ENCODE data around the gene EPHB1. TPM values are rescaled to one million over a fixed set of nuclear protein-coding genes. Genes with fewer than 3 reads are reported as not detected.
A peak's percentile ranks its signal among the peaks of the same experiment; 100 is the strongest.

EPHB1 gene
- not detected in 2 replicates for total RNA-seq (2014; rRNA removed; shearing (Covaris generic))

GRCh38 chr3:134794950-134795745 lies at the start of gene EPHB1:
TSS of gene EPHB1 (plus strand) at chr3:134795260.
- peak; percentile 99 for DNase-seq (ENCODE audit: low spot score)
- in situ Hi-C loops (cut with HindIII; ENCODE audit: low sequenced_read_pairs) = no loop called here

DNA sequence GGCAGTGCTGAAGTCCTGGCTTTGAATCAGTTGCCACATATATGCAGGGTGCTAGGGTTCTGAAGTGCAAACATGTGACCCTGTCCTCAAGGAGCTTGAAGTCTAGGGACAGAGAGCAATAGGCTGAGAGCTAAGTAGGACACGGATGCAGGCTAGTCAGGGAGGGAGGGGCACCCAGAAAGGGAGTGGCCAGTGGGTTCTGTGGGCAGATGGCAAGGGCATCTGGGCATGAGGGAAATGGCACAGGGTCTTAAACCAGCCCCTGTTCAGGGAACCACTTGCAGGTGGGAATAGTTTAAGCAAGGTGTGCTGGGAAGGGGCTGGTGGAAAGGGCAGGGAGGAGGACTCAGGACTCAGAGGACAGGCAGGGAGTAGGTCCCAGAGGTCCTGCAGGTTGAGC lies 46.4 kb upstream of the EPHB1 start:
- DNase-seq (ENCODE audit: low spot score) = no peak
- in situ Hi-C loops (cut with HindIII; ENCODE audit: low sequenced_read_pairs) = no loop called here

- no peak for DNase-seq (ENCODE audit: low spot score)
- in situ Hi-C loops (cut with HindIII; ENCODE audit: low sequenced_read_pairs) = no loop called here
These were observed 45.9 kb upstream of the EPHB1 start for GRCh38 chr3:134749174-134749573.

GRCh38 chr3:134749802-134750553 lies 45.1 kb upstream of the EPHB1 start:
- DNase-seq (ENCODE audit: low spot score) = no peak
- in situ Hi-C loops (cut with HindIII; ENCODE audit: low sequenced_read_pairs) = no loop called here

DNA sequence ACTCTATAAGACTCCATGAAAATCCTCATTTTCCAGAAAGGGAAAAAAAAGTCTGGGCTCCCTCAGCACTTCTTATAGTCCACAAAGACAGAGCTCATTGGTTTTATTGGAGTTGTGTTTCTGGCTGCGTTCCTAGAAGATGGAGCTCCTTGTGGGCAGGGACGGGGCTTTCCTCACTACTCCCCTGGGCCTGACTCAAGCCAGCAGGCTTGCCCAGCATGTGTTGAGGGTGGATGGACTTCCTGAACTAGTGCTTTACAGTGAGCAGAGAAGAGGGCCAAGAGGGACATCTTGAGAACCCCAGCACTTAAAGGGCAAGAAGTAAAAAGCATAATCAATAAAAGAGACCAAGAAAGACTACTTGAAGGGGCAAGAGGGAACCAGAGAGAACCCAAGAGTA lies 43.2 kb upstream of the EPHB1 start:
- in situ Hi-C loops (cut with HindIII; ENCODE audit: low sequenced_read_pairs) = no loop called here
- no peak for DNase-seq (ENCODE audit: low spot score)

DNA sequence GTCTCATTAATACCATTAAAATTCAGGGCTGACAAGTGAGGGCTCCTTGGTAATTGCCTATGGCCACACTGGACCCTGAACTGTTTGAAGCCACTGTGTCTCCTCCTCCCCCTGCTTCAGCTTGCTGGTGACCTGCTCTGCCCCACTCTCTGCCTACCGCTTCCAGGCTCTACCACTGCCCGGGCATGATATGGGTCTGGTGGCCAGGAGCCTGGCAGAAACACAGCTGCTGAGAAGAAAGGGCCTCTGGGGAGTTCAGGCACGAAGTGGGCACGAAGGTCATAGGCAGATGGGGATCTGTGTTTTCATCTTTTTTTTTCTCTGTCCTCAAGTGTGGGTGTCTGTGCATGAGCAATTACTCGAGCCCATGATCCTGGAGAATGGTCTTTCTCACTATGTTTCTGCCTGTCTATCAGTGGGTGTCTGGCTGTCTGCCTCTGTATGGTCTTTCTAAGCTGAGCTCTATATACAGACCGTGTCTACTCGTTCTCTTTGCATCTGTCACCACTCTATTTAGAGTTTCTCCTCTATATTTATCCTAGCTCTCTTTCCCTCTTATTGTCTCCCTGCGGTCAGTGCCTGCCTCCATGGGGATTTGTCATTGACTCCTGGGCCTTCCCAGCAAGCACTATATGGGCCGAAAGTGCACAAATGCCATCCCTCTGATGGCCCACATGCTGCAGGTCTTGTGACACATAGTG lies 42.1 kb upstream of the EPHB1 start:
- in situ Hi-C loops (cut with HindIII; ENCODE audit: low sequenced_read_pairs) = no loop called here
- DNase-seq (ENCODE audit: low spot score) = no peak

GRCh38 chr3:134753999-134754742 lies 40.9 kb upstream of the EPHB1 start:
- in situ Hi-C loops (cut with HindIII; ENCODE audit: low sequenced_read_pairs) = no loop called here
- DNase-seq (ENCODE audit: low spot score) = no peak

GRCh38 chr3:134754768-134755559 lies 40.1 kb upstream of the EPHB1 start:
- in situ Hi-C loops (cut with HindIII; ENCODE audit: low sequenced_read_pairs) = no loop called here
- DNase-seq (ENCODE audit: low spot score) = no peak

DNA sequence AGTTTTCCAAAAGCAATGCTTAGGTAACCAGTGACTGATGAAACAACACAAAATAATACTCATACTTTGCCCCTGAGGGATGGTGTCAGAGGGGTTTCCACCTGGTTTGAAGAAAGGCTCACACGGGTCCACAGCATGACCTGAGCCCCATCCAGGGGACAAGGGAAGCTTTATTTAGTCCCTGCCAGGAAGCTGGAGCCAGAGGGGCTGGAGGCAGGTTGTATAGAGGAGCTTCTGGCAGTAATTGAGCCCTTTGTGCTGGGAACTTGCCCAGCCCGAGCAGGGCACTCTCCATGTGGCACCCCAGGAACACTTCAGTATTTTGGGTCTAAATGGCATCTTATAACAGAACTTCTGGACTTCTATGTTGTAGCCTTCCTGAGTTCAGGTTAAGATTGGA lies 39.2 kb upstream of the EPHB1 start:
- in situ Hi-C loops (cut with HindIII; ENCODE audit: low sequenced_read_pairs) = no loop called here
- DNase-seq (ENCODE audit: low spot score) = no peak

- in situ Hi-C loops (cut with HindIII; ENCODE audit: low sequenced_read_pairs) = no loop called here
- no peak for DNase-seq (ENCODE audit: low spot score)
These were observed 37.5 kb upstream of the EPHB1 start for GRCh38 chr3:134757549-134758069.

DNA sequence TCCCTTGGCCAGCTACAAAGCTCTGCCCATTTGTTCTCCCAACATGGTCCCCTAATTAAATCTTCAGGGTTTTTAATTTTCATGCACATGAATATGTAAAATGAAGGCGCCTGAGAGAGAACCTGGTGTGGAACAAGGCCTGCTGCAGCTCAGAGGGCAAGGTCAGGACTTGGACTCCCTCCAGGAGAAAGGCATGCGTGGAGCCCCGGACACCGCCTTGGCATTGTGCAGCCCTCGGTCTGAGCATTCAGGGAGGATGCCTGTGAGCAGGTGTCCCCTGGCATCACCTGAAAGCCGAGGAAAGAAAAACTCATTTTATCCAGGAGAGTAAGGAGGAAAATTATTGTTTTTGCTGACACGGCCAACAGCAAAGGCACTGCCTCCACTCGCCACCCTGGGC lies 33.8 kb upstream of the EPHB1 start:
- in situ Hi-C loops (cut with HindIII; ENCODE audit: low sequenced_read_pairs) = no loop called here

DNA sequence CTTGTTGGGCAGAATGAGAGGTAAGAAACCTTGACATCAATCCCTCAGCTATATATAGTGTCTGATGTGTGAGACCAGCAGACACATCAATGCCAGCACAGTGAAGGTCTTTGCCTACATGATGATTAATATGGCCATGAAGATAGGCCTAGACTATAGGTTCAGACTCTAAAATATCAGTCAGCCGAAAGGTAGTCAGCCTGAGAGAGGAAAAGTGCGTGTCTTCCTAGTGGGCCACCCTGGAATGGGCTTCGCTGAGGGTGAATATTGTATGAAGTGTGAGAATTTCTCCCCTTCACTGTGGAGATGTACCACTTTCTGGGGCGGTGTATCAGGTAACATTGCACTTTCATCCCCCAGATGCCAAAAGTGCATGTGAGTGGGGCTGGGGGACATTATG lies 33.0 kb upstream of the EPHB1 start:
- no peak for DNase-seq (ENCODE audit: low spot score)

More for the DNA sequence above, 33.8 kb upstream of the EPHB1 start:
- DNase-seq (ENCODE audit: low spot score) = peak; percentile 58

GRCh38 chr3:134765468-134765867 lies 29.6 kb upstream of the EPHB1 start:
- no peak for DNase-seq (ENCODE audit: low spot score)
- in situ Hi-C loops (cut with HindIII; ENCODE audit: low sequenced_read_pairs) = no loop called here

More for the DNA sequence above, 33.0 kb upstream of the EPHB1 start:
- in situ Hi-C loops (cut with HindIII; ENCODE audit: low sequenced_read_pairs) = no loop called here

DNA sequence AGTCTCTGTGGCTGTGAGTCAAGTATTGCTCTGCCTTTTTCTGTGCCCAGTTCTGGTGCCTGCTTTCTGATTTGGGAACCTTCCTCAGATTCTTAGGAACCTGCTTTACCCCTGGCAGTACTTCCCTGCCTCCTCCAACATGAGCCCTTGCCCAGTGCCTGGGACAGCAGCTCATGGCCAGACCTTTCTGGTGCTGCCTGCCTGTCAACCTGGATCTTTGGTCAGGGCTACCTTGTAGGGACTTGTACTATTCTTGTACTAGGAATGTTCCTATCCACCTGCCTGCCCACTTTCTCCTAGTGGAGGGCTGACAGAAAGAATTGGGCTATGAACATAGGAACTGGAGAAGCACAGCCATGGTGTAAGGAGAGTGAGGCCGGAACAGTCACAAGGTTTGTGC lies 28.8 kb upstream of the EPHB1 start:
- in situ Hi-C loops (cut with HindIII; ENCODE audit: low sequenced_read_pairs) = no loop called here
- no peak for DNase-seq (ENCODE audit: low spot score)

DNA sequence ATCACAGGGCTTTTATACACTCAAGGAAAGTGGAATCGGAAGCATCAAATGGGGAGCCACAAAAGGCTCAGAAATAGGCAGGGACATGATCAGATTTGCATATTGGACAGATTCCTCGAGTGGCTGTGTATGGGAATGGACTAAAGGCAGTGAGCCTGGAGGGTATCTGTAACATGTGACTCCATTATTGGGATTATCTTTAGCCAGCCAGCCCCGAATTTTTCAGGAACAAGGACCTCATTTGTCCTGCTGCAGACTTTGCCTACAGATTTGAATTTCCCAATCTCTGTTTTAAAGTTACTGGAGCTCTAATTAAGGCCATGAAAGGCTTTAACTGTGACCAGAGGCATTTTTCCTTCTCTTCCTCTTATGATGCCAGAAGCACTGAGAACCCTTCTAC lies 26.9 kb upstream of the EPHB1 start:
- no peak for DNase-seq (ENCODE audit: low spot score)

DNA sequence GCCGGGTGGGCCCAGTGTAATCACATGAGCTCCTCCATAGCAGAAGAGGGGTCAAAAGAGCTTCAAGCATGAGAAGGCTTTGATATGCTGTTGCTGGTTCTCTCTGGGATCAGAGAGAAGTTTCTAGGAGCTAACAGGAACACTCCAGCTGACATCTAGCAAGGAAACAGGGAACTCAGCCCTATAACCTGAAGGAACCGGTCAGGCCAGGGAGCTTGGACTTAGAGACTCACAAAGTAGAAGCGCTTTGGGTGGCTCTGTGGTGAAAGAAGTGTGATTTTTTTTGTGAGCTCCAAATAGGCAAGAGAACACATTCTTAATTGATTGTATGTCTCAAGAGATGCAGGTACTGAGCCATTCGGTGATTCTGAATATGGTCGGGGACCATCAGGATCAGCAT lies 26.2 kb upstream of the EPHB1 start:
- DNase-seq (ENCODE audit: low spot score) = no peak
- in situ Hi-C loops (cut with HindIII; ENCODE audit: low sequenced_read_pairs) = no loop called here

More for the DNA sequence above, 26.9 kb upstream of the EPHB1 start:
- in situ Hi-C loops (cut with HindIII; ENCODE audit: low sequenced_read_pairs) = no loop called here

DNA sequence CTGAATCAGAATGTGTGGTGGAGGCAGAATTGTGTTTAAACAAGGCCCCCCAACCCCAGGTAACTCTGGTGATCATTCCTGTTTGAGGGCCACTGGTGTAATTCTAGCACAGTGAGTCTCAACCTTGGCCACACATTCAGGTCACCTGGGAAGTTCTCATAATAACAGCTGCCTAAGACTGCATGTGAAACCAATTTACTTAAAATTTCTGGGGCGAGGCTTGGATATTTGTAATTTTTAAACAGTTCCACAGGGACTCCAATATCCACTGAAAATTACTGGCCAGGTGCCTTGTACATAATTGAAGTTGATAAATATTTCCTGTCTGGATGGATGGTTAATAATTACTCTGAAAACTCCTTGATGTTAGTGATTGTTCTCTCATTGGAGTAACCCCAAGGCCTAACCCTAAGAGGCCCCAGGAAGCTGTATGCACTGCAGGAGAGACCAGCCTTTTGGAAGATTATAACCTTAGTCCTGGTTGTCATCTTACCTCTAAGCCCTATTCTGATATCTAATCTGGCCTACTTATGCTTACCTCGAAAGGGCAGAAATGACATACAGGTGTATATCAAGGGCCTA lies 25.7 kb upstream of the EPHB1 start:
- no peak for DNase-seq (ENCODE audit: low spot score)
- in situ Hi-C loops (cut with HindIII; ENCODE audit: low sequenced_read_pairs) = no loop called here

DNA sequence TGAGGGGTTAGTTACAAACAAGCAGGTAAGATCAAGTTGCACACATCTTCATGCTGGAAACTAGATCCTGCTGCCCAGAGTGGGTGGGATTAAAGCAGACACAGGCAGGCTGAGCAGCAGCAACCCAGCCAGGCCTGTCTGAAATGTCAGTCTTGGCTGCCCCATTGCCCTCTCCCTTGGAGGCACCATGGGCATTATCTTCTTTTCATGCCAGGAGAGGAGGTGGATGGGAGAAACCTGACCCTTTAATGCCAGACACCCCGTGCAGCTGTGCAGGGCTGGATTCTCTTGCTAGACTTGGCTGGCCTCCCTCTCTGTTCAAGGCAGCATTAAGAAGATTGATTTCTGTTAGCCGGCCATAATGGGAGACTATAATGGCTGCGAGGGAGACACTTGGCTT lies 23.0 kb upstream of the EPHB1 start:
- in situ Hi-C loops (cut with HindIII; ENCODE audit: low sequenced_read_pairs) = no loop called here
- DNase-seq (ENCODE audit: low spot score) = no peak

All from G401 (cell line).